IPS-11a (cell line): ENCODE measurements around the gene FMN1.

Experiments used
- H3K4me3 ChIP-seq: one replicate; pipeline ENCODE4 v1.5.1; 2013; ENCODE audit warnings: low read depth, low read length, control low read depth

FMN1 gene

GRCh38 chr15:32737304-32737703, 457.2 kb downstream of the FMN1 start:
- no peak overlapping the region for H3K4me3 ChIP-seq

DNA sequence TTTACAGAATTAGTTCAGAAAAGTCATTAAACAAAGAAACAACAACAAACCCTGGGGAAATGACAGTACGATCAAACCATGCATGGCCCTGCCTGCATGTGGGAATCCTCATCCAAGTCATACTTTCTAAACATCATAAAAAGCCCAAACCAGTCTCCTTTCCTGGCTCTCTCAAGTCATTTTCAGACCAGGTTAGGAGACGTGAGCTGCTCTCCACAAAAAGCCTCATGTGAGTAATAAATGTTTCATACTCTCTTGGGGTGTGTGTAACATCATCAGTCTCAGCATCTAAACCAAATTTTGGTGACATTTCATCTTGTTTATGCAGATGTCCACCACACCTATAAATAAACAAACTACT, 457.8 kb downstream of the FMN1 start:
- H3K4me3 ChIP-seq = no peak overlapping the region

DNA sequence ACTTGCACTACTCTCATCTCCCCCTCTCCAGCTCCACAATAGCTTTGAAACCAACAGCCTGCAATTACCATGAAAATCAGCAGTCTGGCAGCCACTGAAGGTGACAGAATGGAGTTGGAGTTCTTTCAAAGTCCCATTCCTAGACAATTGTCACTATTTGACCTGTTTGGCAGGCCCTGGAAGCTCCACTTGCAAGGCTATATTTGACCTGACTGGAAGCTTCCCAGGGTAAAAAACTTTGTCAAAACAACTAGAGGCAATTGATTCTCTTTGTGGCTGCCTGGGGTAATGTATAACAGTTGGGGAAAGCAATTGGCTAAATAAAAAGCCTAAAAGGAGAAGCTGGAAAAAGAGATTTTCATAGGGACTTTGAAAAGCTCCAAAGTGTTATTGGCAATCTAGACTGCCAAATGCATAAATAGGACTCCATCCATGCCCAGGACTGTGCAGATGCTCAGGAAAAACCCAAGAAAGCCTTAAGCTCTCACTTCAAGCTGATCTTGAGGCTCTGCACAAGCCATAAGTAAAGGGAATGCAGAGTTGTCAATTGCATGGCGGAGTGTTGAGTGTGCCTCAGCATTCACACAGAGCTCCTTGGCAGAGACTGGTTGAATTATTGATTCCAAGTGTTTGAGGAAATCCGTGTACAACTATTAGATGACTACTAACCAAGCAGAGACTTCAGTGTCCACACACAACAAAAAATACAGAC, 458.4 kb downstream of the FMN1 start:
- no peak overlapping the region for H3K4me3 ChIP-seq

DNA sequence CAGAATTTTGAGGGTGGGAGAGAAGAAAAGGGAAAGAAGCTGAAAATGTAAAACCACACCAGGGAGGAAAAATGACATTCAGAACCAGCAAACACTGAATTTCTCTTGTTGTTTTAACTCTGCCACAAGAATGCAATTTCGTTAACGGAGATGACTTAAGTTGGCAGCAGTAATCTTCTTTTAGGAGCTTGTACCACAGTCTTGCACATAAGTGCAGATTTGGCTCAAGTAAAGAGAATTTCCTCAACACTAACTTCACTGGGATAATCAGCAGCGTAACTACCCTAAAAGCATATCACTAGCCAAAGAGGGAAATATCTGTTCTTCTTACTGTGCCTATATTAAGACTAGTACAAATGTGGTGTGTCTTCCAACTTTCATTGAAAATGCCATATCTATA, 461.2 kb downstream of the FMN1 start:
- no peak overlapping the region for H3K4me3 ChIP-seq

- H3K4me3 ChIP-seq = no peak overlapping the region
Observed at GRCh38 chr15:32732574-32733157, 461.8 kb downstream of the FMN1 start.

- H3K4me3 ChIP-seq = no peak overlapping the region
Observed at GRCh38 chr15:32730677-32731654, 463.5 kb downstream of the FMN1 start.

DNA sequence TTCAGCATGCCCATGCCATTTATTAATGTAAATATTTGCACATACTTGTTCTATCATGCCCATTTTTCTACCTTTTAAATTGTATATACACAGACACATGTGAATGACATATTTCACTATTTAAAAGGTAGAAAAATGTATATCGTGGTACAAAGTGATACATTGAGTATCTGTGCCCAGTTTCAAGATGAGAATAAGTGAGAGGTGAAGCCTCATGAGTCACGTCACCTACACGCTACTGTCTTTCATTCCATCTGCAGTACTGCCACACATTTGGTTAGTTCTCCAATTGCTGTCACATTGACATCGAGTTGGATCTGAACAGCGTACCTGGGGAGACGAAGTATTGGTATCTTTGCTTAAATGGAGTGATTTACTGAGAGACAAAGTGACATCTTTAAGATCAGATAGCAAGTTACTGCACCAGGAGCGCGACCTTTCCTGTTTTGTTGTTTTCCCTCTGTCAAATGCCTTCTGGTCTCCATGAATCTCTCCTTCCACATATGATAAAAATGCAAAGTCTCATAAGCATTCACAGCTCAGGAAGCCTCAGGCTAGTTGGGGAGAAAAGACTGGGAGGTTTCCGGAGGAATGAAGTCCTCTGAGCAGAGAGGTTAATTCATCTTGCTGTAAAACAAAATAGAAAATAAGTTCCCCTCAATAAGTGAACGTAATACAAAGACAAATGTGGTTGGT, 464.7 kb downstream of the FMN1 start:
- H3K4me3 ChIP-seq = no peak overlapping the region

- no peak overlapping the region for H3K4me3 ChIP-seq
Observed at GRCh38 chr15:32723171-32723948, 471.2 kb downstream of the FMN1 start.

DNA sequence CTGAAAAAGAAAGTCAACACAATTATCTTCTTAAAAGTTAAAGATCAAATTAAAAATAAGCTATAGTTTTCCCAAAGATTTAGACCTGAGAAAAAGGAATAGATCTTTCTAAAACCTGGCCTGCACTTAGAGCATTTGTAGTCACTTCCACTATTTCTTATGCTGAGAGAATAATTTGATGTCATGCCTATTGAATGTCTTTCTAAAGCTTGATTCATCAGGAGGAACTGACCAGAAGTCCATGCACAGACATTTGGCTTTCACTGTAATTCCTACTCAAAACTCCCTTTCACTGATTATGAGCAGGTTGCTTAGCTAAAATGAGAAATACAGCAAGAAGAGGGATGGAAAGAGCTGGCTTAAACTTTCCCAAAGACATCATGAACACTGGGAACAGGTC, 472.4 kb downstream of the FMN1 start:
- H3K4me3 ChIP-seq = no peak overlapping the region

DNA sequence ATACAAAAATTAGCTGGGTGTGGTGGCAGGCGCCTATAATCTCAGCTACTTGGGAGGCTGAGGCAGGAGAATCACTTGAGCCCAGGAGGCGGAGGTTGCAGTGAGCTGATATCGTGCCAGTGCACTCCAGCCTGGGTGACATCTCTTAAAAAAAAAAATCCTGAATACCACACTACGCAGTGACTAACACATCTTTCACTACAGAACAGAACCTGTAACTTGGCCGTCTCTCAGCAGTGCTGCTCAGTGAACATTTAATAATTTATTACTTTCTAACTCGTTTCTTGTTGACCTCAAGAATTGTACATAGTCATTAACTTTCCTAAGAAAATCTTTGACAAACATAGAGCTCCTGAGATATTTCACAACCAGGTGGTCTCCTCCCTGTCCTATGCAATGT, 472.9 kb downstream of the FMN1 start:
- H3K4me3 ChIP-seq = no peak overlapping the region

DNA sequence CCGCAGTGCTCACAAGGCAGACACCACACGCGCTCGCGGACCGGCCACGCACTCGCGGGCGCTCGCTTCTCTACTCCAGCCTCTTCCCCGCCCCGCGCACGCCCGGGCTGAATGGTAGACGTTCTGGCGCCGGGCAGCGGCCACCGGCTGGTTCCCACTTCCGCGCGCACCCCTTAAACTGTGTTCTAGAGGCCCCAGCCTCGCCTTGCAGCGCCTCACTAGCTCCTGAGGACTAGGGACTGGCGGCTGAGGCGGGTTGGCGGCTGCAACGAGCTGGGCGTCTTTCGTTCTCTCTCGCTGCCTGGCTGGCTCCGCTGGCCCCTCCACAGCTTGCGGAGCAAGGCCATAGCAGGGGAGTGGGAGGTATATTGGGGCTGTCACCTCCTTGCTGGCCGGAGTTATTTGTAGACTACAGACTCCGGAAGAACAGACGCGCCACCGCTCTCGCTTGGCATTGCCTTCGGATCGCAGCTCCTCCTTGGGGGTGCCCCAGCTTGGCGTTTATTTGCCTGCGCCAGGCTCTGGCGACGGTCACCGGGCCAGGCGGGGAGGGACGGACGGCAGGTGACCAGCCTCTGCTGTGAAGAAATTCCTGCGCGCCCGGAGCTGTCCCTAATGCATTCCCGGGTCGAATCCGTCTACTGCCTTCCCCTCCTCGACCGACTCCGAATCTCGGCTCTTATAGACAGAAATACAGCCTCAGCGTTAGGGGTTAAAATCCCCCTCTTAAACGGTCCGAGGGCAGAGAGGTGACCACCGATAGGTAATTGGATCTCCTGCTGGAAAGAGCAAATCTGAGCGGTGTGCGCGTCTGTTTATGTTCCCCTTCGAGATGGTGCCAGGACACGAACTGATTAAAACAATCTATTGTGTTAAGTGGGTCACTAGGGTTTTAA, 475.4 kb downstream of the FMN1 start:
- peak overlapping the region; percentile 44 for H3K4me3 ChIP-seq

GRCh38 chr15:32718227-32718820, 476.2 kb downstream of the FMN1 start:
- peak overlapping the region; percentile 44 for H3K4me3 ChIP-seq

GRCh38 chr15:32717426-32718226, 476.9 kb downstream of the FMN1 start, which contains the start of gene GREM1:
Gene GREM1, plus strand, starts transcription at chr15:32718004. Its CDS starts 12,687 bp downstream, at chr15:32730691.
- peak within 1 kb of the TSS; percentile 44 for H3K4me3 ChIP-seq

DNA sequence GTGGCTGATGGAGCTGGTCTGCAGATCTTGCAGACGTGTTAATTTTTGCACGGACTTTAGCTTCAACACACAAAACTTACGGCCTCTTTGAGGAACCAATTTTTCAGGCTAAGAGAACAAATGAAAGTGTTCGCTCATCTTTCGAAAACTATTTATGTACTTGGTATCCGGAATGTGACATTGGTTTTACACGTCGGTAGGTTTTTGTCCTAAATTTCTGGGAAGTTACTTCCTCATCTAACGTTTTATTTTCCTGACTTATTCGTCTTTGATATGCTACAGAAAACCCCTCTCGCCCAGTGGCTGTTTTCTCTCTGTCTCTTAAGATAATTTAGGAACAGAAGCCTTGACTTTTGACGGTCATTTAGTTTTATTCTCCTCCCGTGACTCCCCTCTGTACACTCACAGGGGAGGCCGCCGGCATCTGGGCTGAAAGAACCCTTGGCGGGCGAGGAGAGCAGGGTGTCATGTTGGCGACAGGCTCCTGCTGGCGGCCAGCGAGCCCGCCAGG, 477.5 kb downstream of the FMN1 start:
- H3K4me3 ChIP-seq = peak overlapping the region; percentile 33

GRCh38 chr15:32716216-32716914, 478.1 kb downstream of the FMN1 start:
- no peak overlapping the region for H3K4me3 ChIP-seq
